Activated T-helper 1 cell treated with anti-CD3 and anti-CD28 coated beads, Interleukin-2, amount 50 U/mL, for 16 hours (primary cell): ENCODE data around the gene CEMIP.

Source experiments
- DNase-seq, 2 donors: peaks; one replicate each; pipeline ENCODE4 v3.0.0-alpha.2; 2020; ENCODE audit warnings: low read depth in 1 of 2, low spot score in 1 of 2

The CEMIP gene

DNA sequence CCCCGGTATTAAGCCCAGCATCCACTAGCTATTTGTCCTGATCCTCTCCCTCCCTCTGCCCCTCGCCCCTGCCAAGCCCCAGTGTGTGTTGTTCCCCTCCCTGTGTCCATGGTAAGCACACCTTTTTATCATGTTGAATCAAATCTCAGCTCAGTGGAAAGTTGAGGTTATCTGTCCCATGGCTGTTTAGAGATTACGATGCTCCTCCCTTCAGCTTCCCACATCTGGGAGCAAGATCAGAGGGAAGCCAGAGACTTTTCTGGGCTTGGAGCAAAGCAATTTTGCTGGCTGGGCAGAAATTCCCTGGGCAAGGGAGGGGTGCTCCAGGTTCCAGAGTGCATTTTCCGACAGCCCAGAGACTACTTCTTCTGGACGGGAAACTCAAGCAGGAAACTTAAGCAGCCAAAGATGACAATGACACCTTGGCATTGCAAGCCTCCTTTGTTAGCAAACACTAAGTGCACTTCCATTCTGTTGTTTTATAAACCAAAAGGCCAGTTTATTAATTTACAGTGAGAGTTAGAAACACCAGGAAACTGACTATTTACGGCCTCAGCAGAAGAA, 105.9 kb downstream of the CEMIP start:
- no peak for DNase-seq

DNA sequence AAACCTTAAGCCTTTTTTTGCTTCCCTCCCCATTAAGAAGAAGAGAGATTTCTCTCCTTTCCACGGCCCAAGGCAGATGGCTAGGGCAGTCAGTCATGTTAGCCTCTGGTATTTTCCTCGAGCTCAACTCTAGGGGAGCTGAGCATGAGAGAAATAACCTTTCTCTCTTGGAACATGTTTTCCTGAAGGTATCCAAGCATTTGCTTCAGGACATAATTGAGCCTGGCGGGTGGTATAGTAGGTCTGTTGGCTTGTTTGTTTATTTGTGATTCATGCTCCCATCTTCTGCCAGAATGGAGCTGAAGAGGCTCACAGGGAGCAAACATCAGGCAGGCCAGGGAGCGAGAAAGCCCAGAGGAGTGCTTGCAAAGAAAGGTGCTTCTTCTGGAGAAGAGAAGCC, 108.0 kb downstream of the CEMIP start:
- DNase-seq, result no peak

DNA sequence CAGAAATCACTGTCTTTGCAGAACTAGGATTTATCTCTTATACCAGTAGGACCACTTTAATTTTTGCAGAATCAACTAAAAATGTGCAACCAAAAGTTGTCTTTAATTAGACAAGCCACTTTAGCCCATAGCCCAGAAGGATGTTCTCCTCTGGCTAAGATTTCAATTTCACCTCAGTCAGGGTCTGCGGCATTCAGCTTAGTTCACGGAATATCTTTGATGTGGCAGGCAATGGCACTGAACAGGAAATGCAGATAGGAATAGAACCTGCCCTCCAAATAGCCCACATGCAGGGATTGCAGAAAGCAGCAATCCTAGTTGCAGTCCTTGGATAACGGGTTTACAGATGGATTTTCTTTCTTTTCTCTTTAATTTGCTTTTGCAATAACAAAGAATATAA, 109.7 kb downstream of the CEMIP start:
- no peak for DNase-seq

GRCh38 chr15:80890341-80891005, 111.3 kb downstream of the CEMIP start:
- DNase-seq, result no peak

DNA sequence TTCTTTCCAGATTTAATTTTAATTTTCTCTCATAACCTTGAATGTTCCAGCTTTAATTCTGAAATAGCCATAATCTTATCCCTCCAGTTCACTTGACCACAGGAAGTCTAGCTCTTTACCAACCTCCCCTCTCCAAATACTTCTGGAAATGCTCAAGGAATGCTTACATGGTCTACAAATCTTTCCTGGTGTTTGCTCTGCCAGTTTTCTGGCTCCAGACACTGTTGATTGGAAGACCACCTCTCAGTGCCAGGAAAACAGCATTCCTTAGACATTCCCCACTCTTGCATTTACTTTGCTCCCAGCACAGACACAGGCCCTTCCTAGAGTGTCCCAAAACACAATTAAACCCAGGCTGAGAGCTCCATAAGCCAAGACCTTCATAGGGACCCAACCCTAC, 111.8 kb downstream of the CEMIP start:
- no peak for DNase-seq

- DNase-seq, result no peak
These were observed 113.2 kb downstream of the CEMIP start for GRCh38 chr15:80892414-80892813.

DNA sequence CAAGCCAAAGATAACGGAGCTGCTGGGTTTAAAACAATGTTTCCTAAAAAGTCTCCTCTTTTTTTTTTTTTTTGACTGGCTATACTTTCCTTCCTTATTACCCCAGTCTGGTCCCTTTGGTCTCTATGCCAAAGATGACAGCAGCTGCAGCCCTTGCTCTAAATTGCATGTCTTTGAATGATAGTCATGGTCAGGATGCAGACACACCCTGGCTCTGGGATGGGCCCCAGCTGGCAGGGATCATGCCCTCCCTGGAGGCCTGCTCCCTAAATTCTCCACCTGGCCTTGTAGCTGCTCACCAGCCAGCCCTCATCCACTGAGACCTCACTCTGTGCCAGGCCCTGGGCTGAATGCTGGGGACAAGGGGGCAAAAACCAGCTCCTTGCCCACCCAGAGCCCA, 114.6 kb downstream of the CEMIP start:
- DNase-seq, result no peak

DNA sequence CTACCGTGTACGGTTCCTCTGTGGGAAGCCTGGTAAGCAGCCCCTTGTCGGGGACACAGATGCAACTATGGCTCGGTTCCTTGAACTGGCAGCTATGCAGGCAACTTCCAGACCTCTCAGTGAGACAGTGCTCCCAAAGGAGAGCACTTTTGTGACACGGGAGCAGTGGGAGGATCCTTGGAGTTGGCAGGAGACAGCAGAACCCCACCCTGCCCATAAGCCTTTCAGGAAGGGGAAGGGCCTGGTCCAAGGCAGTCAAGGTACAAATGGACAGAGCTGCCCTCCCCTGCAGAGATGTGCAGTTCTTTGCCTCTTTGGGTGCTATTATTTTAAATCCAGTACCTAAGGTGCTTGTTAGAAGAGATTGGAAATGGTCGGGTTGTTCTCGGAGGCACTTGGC, 115.9 kb downstream of the CEMIP start:
- DNase-seq, result no peak

- no peak for DNase-seq
These were observed 116.8 kb downstream of the CEMIP start for GRCh38 chr15:80895965-80896364.

GRCh38 chr15:80898040-80898439, 118.9 kb downstream of the CEMIP start:
- DNase-seq, result no peak

- DNase-seq, result no peak
These were observed 123.2 kb downstream of the CEMIP start for GRCh38 chr15:80902298-80902801.

DNA sequence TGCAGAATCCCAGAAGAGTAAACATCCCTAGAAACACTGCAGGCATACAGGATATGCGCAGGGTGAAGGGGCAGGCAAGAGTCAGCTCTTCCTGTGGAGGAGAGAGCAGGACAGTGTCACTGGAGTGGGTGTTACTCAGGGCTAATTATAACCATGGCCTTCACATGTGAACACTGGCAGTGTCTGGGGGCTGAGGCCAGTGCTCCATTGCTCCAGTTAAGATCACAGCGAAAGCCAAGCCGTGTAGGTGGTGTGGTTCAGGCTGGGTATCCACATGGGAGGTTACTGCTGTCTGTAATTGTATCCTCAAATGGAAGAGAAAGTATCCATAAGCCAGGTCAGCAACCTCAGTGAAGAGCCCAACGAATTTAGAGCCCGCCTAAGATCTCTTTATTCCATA, 125.8 kb downstream of the CEMIP start:
- DNase-seq, result no peak

GRCh38 chr15:80906159-80906766, 127.1 kb downstream of the CEMIP start:
- no peak for DNase-seq

DNA sequence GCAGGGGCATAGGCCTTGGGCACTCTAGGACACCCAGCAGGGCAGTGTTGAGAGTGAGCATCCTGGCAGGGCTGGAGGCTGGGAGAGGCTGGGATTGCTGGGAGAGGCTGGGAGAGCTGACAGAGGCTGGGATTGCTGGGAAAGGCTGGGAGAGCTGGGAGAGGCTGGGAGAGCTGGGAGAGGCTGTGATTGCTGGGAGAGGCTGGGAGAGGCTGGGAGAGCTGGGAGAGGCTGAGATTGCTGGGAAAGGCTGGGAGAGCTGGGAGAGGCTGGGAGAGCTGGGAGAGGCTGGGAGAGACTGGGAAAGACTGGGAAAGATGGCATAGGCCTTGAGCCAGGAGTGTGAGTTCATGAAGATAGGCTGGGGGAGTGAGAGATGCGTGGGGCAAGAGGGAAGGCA, 132.7 kb downstream of the CEMIP start:
- DNase-seq, result no peak

GRCh38 chr15:80912673-80913072, 133.5 kb downstream of the CEMIP start:
- no peak for DNase-seq

- no peak for DNase-seq
These were observed 134.4 kb downstream of the CEMIP start for GRCh38 chr15:80913541-80913940.

- DNase-seq, result no peak
These were observed 136.3 kb downstream of the CEMIP start for GRCh38 chr15:80915472-80915871.

DNA sequence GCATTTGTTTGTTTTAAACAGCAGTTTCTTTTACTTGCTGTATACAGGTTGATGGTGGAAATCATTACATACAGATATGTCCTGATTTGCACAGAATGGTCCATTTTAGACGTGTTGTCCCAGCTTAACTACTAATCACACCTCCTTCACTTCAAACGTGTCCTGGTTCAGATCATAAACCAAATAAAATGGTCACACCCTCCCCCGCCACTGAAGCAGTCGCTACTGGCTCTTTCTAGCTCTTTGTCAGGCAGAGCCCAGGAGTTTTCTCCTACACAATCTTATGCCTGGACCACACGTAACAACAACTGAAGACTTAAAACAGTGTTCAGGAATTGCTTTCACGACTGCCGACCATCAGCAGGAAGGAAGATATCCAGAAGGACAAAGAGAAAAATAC, 136.9 kb downstream of the CEMIP start:
- no peak for DNase-seq

GRCh38 chr15:80918196-80918783, 139.1 kb downstream of the CEMIP start:
- no peak for DNase-seq

- DNase-seq, result no peak
These were observed 141.1 kb downstream of the CEMIP start for GRCh38 chr15:80920271-80920699.

DNA sequence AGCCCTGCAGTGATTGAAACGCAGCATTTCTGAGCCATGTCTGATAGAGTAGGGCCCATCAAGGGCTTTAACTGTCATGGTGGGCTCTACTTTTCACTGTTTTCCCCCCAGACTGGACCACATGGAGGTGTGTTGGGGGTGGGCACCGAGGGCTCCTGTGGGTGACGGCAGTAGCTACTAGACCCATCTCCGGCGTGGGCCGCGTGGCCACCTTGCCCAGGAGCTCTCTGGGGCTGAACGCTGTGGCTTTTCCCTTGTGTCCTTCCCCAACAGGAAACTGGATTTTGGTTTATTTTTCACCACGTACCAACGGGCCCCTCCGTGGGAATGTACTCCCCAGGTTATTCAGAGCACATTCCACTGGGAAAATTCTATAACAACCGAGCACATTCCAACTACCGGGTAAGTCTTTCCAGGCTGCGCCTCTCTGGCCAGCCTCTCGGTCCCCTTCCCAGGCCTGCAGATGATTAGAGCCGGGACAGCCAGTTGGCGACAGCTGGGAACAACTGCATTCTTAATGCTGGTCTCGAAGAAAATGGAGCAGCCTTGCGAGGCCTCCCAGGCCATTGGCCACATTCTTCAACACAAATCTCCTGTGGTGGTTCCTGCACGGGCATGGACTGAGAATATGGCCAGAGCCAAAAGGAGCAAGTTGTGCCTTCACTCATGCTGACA, 142.7 kb downstream of the CEMIP start:
- DNase-seq, result no peak

DNA sequence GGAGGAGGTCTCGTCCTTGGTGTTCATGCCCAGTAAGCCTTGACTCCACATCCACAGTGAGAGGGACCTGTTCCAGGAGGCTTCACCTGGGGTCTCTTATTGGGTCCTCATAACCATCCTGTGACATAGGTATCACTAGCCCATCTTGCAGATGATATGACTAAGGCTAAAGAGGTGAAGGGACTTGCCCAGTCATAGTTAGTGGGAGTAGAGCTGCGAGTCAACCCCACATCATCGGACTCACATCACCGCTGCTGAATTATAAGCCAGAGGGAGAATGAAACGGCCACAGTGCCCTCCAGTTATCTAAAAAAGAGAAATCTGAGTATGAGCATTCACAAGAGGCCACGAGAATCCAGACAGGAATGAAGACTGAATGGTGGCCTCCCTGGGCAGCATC, 144.5 kb downstream of the CEMIP start:
- DNase-seq, result no peak
